Right lobe of liver (tissue), 4 donors: ENCODE measurements around the gene PSME3IP1.

Experiments used
- CTCF ChIP-seq, 4 donors: fragments of 200-600 bp in 3 of 4; fragments of 450-650 bp in 1 of 4; IDR thresholded peaks; one replicate each; pipeline versions ENCODE4 v1.5.1 to v1.8.0; 2016 to 2022; ENCODE audit warnings: antibody characterized with exemption in 4 of 4, mild to moderate bottlenecking in 2 of 4
- POLR2A ChIP-seq: fragments of 450-650 bp; IDR thresholded peaks from one replicate; pipeline ENCODE4 v1.6.1; 2017; ENCODE audit warnings: antibody characterized with exemption, mild to moderate bottlenecking
- donor health status: DM: no; HTN: no; CAD: no.
- donor health status: DM: no; HTN: no; CAD: no.
- donor health status: DM: no; HTN: yes; CAD: no.

GRCh38 chr16:57184887-57185445, 873 bp downstream of the PSME3IP1 start:
- TF ChIP-seq CTCF (IDR thresholded peaks at IDR 0.05): no peak
- TF ChIP-seq POLR2A: no peak
